ENCODE data around the gene SLC28A3. TPM values are rescaled to one million over a fixed set of nuclear protein-coding genes. Genes with fewer than 3 reads are reported as not detected.
A peak's percentile ranks its signal among the peaks of the same experiment; 100 is the strongest.
"Not testable (repeated sequence)": the region's sequence is repeated elsewhere in the genome, so short reads cannot be mapped to it uniquely, and the experiment has no call there.

The SLC28A3 gene, protein sequence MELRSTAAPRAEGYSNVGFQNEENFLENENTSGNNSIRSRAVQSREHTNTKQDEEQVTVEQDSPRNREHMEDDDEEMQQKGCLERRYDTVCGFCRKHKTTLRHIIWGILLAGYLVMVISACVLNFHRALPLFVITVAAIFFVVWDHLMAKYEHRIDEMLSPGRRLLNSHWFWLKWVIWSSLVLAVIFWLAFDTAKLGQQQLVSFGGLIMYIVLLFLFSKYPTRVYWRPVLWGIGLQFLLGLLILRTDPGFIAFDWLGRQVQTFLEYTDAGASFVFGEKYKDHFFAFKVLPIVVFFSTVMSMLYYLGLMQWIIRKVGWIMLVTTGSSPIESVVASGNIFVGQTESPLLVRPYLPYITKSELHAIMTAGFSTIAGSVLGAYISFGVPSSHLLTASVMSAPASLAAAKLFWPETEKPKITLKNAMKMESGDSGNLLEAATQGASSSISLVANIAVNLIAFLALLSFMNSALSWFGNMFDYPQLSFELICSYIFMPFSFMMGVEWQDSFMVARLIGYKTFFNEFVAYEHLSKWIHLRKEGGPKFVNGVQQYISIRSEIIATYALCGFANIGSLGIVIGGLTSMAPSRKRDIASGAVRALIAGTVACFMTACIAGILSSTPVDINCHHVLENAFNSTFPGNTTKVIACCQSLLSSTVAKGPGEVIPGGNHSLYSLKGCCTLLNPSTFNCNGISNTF
- total RNA-seq = 4.0 TPM

DNA sequence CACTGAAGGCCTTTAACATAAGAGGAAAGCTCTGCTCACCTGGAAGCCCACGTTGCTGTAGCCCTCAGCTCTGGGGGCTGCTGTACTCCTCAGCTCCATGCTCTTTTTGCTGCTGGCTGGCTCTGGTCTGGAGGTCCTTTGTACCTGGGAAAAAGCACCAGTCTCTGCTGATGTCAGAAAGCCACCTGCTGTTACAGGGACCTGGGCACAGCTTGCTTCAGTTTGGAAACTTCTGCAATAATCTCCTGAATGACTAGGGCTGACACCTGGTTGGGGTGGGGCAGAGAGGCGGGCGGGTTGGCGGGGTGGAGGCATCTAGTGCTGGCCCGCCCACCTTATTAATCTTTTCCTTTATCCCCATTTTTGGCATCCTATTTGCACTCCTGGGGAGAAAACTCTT, at the start of gene SLC28A3:
Gene SLC28A3, minus strand, starts transcription at position 224 of the 400 bp plus-strand sequence. Its CDS starts 125 bp downstream, at position 99.
- DNase-seq = peak; percentile 13

DNA sequence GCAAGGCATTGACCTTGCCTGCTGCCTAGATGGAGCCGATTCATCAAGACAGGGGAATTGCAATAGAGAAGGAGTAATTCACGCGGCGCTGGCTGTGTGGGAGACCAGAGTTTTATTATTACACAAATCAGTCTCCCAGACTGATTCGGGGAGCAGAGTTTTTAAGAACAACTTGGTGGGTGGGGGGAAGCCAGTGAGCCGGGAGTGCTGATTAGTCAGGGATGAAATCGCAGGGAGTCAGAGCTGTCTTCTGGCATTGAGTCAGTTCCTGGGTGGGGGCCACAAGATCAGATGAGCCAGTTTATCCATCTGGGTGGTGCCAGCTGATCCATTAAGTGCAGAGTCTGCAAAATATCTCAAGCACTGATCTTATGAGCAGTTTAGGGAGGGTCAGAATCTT, 49.7 kb upstream of the SLC28A3 start:
- not testable (repeated sequence) for DNase-seq

DNA sequence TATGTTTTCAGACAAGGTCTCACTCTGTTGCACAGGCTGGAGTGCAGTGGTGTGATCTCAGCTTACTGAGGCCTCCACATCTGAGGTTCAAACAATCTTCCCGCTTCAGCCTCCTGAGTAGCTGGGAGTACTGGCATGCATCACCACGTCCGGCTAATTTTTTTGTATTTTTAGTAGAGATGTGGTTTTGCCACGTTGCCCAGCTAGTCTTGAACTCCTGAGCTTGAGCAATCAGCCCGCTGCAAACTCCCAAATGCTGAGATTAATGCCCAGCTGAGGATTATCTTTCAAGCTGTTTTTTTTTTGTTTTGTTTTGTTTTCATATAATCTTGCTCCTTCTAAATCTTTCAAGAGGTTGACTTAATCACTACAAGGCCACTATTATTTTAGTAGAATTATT, 47.3 kb upstream of the SLC28A3 start:
- no peak for DNase-seq

DNA sequence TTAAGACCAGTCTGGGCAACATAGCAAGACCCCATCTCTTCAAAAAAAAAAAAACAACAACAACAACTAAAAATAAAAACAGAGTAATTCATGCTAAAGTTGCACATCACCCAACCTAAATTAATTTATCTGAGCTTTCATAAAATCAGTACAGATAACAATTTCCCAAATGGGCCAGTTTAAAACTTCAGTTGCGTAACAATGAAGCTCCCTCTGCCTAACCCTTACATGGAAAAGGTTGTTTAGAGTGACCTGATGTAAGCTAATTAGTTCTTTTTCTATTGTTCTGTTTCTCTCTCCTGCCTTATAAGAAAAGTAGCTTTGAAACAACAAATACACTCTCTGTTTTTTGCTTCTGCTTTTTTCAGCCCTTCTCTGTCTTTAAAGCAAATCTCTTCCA, 46.2 kb upstream of the SLC28A3 start:
- DNase-seq = no peak

DNA sequence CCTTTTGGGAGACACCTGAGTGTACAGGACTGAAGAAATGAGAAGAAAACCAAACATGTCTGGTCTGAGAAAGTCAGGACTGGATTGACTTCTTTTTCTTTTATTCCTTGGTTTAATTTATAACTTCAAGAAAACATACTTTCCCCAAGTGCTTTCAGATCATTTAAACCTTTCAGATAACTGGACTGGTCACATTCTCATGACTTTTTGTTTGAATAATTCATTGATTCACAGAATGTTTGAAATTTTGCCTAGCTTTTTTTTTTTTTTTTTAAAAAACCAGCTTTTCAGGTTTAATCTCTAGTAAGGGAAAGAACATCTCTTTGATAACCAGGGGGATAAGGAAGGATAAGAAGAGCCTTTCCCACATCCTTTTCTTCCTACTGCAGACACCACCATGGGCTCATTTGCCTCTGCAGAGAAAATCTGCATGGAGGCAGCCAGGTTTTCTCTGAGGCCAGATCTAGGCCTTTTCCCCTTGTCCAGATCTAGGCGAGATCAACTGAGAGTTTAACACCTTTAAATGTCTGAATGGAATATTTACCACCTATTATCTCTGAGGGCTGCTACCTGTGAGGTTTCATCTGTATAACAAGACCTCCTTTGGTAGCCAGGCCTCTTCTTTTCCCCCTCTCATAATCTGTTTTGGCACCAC, 45.0 kb upstream of the SLC28A3 start:
- no peak for DNase-seq

DNA sequence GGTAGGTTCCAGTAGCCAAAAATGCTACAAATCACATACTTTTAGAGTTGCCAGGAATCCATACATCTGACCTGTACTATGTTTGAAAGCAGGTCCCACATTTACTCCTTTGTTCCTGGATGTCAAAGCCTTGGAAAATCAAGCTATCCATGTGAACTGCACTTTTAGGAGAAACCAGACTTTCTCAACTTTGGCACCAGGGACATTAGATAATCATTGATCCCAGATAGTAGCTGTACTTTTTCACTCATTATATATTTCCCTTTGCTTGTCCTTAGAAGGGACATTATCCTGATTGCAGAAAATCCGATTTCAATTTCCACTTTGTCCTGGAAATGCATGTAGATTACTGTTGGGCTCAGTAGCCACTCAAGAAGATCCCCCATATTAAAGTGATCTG, 44.1 kb upstream of the SLC28A3 start:
- no peak for DNase-seq

DNA sequence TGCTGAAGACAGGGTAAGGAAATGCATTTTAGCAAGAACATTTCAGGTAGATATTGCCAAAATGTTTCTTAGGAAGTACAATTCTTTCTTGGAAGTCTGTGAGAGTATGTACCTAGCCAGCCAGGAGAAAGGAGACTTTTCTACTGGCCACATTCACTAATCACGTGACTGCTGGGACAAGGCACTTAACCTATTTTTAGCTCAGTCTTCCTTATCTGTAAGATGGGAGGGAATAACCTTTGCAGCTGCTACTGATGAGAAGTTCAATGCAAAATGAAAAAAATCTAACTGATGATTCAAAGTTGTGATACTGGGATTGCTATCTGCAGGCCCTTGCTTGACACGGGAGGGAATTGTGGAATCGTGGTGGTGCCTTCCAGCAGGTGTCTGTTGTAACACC, 42.6 kb upstream of the SLC28A3 start:
- DNase-seq = no peak

DNA sequence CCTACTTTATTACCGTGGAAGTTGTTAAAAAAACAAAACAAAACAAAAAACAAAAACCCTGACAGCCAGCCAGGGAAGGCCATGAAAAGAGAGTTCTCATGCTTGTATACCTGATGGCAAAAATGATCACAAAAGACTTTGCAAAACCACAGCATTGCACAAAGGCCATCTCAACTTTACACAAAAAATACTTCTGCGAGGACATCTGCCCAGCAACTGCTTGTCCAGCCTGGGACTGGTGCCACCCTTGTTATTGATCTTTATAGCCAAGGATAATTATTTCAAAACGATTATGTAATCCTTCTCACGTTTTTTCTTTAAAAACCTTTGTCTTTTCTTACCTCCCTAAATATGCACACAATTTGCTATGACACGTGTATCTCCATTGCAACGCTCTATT, 42.2 kb upstream of the SLC28A3 start:
- DNase-seq = no peak

DNA sequence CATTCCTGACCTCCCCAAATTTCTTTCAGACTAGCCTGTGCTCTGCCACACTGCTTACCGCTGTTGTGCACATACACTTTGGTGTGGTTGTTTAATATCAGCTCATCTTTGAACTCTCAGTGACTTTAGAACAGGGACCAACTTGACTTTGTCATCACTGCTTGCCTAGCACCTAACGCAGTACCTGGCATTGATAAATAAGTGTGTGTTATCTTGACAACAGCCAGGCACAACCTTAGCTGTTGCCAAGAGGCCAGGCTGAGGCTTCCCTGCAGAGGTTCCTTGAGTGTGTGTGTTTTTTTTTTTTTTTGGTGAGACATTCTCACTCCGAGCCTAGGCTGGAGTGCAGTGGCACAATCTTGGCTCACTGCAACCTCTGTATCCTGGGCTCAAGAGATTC, 41.0 kb upstream of the SLC28A3 start:
- DNase-seq = no peak

DNA sequence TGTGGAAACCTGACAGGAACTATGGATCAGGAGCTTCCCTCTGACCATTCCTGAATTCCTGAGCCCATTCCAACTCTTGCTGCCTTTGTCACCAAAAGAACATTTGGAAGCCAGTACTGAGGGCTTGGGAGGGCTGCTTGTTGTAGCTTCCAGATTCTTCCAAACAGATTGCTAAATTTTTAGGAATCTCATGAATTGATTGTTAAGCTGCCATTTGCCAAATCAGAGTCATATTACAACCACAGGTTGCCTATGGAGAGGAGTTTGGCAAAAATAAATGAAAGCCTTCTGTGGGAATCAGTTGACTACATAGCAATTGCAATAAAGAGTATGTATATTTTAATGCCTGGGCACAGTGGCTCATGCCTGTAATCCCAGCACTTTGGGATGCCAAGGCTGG, 39.2 kb upstream of the SLC28A3 start:
- no peak for DNase-seq

DNA sequence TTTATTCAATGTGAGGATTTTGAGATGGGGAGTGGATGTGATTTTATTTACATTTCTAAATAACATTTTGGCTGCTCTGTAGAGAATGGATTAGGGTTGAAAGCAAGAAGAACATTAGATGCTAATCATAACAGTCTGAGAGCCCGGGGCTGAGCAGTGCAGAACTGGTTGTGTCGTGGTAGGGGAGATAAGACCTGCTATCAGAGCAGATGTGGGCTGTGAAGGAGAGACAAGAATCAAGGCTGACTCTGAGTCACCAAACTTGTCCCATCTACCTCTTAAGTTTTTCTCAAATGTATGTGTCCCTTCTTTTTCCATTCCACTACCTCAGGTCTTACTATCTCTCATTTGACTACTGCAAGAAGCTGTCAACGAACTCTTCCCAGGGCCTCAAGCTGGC, 35.4 kb upstream of the SLC28A3 start:
- no peak for DNase-seq

DNA sequence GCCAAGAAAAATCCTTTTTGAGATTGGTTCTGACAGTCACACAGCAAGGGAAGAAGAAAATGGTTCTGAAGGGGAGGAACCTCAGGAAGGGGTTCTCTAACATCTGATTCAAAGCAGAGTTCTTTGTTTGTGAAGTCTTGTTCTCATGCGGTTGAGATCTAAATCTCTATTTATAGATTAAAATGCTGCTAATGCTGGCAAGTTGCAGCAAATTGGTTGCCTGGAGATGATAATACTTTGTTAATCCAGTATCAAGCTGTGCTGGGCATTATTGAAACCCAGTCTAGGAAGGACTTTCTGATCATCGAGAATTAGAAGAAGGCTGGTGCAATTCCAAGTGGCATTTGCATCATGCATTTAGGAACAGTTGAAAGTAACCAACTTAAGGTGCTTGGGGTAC, 34.0 kb upstream of the SLC28A3 start:
- no peak for DNase-seq

DNA sequence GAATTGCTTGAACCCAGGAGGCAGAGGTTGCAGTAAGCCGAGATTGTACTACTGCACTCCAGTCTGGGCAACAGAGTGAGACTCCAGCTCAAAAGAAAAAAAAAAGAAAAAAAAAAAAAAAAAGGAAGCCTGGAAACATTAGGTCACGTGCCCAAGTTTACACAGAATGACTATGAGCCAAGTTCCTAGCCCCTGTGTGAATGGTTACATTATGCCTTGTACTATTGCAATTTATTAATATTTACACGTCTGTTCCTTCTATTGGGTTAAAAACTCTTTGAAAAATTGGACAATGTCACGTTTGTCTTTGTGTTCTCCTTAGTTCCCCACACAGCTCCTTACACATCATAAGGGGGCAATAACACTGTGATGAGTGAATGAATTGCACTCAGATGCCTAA, 33.5 kb upstream of the SLC28A3 start:
- no peak for DNase-seq

DNA sequence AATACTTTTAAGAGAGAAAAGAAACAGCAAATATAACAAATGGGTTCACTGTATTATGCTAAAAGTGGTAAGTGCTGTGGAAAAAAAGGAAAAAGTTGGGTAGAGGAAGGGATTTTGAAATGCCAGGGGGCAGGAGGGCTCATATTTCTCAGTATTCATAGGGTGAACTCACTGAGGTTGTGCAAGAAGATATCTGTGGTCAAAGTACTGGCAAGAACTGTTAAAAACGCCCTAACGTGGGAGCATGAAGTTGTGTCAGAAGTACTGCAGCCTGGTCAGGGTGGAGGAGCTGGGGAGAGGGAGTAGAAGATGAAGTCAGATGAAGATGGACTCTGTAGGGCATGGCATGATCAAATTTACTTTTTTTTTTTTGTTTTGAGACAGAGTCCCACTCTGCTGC, 31.2 kb upstream of the SLC28A3 start:
- no peak for DNase-seq

DNA sequence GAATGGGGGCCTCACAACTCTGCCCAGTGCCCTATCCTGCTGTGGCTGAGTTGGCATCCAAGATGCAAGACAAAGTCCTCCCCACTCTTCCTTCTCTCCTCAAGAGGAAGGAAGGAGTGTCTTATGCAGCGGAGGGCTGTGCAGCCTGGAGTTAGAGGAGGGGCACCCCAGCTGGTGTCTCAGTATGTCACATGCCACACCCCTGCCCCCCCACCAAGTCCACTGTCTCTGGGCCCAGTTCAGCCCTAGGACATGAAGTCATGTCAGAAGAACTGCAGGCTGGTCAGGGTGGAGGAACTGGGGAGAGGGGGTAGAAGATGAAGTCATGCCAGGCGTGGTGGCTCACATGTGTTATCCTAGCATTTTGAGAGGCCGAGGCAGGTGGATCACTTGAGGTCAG, 28.0 kb upstream of the SLC28A3 start:
- no peak for DNase-seq

DNA sequence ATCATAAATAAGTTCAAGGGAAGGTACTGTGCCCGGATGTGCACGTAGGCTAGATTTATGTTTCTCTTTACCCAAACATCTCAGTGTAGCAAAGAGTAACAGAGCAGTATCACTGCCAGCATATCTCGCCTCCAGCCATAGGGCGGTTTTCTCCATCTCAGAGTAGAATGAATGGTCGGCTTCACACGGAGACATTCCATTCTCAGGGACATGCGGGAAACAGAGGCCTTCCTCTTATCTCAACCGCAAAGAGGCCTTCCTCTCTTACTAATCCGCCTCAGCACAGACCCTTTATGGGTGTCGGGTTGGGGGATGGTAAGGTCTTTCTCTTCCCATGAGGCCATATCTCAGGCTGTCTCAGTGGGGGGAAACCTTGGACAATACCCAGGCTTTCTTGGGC, 27.2 kb upstream of the SLC28A3 start:
- DNase-seq = not testable (repeated sequence)

DNA sequence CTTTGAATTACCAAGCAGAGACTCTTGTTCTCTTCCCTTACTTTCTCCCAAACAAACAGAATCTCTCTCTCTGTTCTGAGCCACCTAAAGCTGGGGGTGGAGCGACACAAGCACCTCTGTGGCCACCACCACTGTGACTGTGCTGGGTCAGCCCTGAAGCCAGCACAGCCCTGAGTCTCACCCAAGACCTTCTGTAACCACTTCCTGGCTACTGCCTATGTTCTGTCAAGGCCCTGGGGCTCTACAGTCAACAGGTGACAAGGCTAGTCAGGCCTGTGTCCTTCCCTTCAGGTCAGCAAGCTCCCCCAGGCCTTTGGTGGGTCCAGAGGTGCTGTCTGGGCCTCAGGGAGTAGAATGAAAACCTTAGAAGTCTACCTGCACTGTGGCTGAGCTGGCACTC, 26.1 kb upstream of the SLC28A3 start:
- DNase-seq = no peak

DNA sequence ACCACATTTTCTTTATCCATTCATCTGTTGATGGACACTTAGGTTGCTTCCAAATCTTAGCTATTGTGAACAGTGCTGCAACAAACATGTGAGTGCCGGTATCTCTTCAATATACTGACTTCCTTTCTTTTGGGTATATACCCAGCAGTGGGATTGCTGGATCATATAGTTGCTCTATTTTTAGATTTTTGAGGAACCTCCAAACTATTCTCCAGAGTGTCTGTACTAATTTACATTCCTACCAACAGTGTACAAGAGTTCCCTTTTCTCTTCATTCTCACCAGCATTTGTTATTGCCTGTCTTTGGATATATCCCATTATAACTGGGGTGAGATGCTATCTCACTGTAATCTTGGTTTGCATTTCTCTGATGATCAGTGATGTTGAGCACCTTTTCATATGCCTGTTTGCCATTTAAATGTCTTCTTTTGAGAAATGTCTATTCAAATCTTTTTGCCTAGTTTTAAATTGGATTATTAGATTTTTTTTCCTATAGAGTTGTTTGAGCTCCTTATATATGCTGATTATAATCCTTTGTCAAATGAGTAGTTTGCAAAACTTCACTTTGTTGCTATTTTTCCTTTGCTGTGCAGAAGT, 24.4 kb upstream of the SLC28A3 start:
- not testable (repeated sequence) for DNase-seq

DNA sequence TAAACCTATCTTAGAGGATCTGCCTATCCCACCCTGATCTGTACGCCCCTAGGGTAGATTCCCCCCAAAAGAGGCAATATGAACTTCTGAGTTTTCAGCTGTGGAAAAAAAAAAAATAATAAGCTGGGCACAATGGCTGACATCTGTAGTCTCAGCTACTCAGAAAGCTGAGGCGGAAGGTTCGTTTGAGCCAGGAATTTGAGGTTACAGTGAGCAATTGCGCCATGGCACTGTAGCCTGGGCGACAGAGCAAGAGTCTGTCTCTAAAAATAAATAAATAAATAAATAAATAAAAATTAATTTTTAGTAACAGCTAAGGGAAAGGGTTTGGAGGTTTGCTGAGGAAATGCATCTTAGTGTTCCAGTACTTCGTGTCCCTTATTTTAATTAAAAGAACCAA, 21.1 kb upstream of the SLC28A3 start:
- no peak for DNase-seq

DNA sequence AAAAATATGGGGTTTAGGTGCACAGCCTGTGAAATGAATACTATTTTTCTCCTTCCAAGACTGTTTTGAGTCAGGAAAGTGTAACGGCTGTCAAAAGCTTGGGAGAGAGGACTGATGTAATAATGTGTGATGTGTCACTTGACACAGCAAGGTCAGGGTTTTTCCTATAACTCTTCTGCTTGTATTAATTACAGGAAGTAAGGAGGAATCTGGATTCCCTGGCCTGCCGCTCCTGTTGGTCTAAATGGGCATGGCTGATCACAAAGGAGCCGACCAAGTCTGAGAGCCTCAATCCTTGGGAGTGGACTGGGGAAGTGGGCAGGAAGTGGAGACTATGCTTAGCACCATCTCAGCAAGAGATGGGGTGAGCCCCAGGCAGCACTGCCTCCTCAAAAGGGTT, 16.7 kb upstream of the SLC28A3 start:
- DNase-seq = no peak

DNA sequence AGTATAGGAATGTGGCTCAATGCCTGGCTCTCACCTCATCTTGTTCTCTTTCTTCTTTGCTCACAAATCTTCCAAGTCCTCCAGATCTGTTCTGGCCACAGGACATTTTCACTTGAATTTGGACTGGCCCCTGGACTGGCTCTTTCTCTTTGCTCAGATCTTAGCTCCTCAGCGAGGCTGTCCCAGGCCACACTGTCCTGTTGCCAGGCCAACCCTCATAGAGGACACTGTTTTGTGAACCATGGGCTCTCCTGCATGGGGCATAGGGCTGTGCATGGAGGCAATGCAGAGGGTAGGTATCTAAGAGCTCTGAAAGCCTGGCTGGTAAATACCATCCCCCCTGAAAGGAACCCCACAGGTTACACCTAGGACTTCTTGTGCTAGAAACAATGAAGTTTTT, 13.5 kb upstream of the SLC28A3 start:
- no peak for DNase-seq

DNA sequence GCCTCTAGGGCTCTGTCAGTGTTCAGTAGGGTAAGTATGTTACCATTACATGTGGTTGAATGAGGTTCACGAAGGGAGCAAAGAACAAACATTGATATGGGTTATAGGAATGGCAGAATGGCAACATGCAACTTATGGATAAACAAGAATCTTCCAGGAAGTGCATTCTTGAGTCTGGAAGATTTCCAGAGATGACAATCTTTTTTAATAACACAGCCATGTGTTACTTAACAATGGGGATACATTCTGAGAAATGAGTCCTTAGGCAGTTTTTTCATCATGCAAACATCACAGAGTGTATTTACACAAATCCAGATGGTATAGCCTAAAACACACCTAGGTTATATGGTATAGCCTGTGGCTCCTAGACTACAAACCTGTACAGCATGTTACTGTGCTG, 9.1 kb upstream of the SLC28A3 start:
- DNase-seq = no peak

DNA sequence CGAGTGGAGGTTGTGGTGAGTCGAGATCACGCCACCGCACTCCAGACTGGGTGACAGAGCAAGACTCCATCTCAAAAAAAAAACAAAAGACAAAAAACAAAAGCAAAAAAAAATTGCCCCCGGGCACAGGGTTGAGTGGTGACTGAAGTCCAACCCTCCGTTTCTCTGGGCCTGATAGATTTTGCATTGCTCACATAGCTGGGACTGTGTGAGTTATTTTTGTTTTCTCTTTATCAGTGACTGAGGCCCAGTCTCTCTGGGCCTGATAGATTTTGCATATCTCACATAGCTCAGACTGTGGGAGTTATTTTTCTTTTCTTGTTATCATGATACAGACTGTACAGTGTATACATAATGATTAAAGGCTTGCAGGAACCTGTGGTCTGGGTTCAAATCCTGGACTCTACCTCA, 2.6 kb upstream of the SLC28A3 start:
- no peak for DNase-seq

Data from tongue (tissue), 2 donors.